ENCODE measurements around the gene SCOC. TPM values are rescaled to one million over a fixed set of nuclear protein-coding genes. Genes with fewer than 3 reads are reported as not detected.

The SCOC gene
- total and polyA plus RNA-seq, 2 of the 4 experiments (the other 2 are of a cell fraction) = 12.9 to 33.2 TPM

GRCh38 chr4:140332734-140333133, 40.7 kb upstream of the SCOC start:
- dilution Hi-C loops (cut with HindIII; ENCODE audit: low sequenced_read_pairs, unreplicated experiment) = no loop called here
- no peak overlapping the region for H3K18ac ChIP-seq (ENCODE audit: low read depth, low read length)
- DNase-seq (peak; percentile 25), ATAC-seq (ENCODE audit: low read depth) (peak; percentile 68)
- ChIA-PET CTCF (no interaction called here), POLR2A (ENCODE audit: unreplicated experiment) (no interaction called here)
- no peak overlapping the region for H2BK5ac ChIP-seq (ENCODE audit: low read depth, low read length, poor library complexity, severe bottlenecking)
- no peak overlapping the region for H2AK5ac ChIP-seq (ENCODE audit: low read depth, low read length)
- peak overlapping the region; percentile 28; the same call in 1 of the 3 replicates for H2BK15ac ChIP-seq (ENCODE audit: low read depth, low read length)
- peak overlapping the region; percentile 36; the same call in 1 of the 2 replicates for H3K27ac ChIP-seq (ENCODE audit: insufficient read depth, low read length)
- H3K9me1 ChIP-seq (ENCODE audit: insufficient read depth, low read length) = no peaks in the 10 kb centered on the region; the same call in 1 of the 2 replicates
- H3K14ac ChIP-seq (replicated peaks; ENCODE audit: low read depth, low read length) = 0 out of 2 replicates have a peak overlapping the region, but pooled peaks have one; percentile 21
- H4K91ac ChIP-seq (ENCODE audit: insufficient read depth, low read depth, low read length) = peak overlapping the region; percentile 62
- no peaks in the 10 kb centered on the region for H4K20me1 ChIP-seq (ENCODE audit: insufficient read depth, low read length)
- H3K4ac ChIP-seq (ENCODE audit: low read depth, low read length) = peak overlapping the region; percentile 77; the same call in 1 of the 2 replicates
- no peaks in the 10 kb centered on the region for H3K79me1 ChIP-seq (ENCODE audit: low read depth in 1 of 2, low read length in 2 of 2)
- peak overlapping the region; percentile 52 for H4K5ac ChIP-seq (ENCODE audit: low read depth, low read length)
- peak overlapping the region; percentile 59 for H2BK20ac ChIP-seq (ENCODE audit: low read depth, low read length)
- no peaks in the 10 kb centered on the region for H3K36me3 ChIP-seq (ENCODE audit: control insufficient read depth, insufficient read depth, low read length)
- no peaks in the 10 kb centered on the region for H3K9me3 ChIP-seq (ENCODE audit: control insufficient read depth, insufficient read depth, low read length)
- H3K27me3 ChIP-seq (ENCODE audit: control insufficient read depth, insufficient read depth, low read length) = no peaks in the 10 kb centered on the region
- H3K4me2 ChIP-seq (ENCODE audit: low read depth, low read length) = peak overlapping the region; percentile 61
- no peak overlapping the region for H3K4me3 ChIP-seq (ENCODE audit: insufficient read depth, low read depth, low read length)
- 50% methylated on average over 2 of the region's 2 CpGs; no CpG with 5 or more reads in 1 of the 2 experiments for WGBS, 2 experiments (ENCODE audit: extremely low coverage in 2 of 2, insufficient read length in 1 of 2)
- no peak overlapping the region for H3K23ac ChIP-seq (ENCODE audit: low read depth, low read length)
- peak overlapping the region; percentile 18 to 57; a peak in 1 of 4 replicates for H4K8ac ChIP-seq (ENCODE audit: low read depth in 2 of 2, low read length in 2 of 2)
- intact Hi-C loops (cut with micrococcal nuclease) = no loop called here
- no peak overlapping the region for H3K9ac ChIP-seq (ENCODE audit: low read depth, low read length)
- H3K4me1 ChIP-seq (ENCODE audit: control insufficient read depth, insufficient read depth, low read length) = peaks cover 5% of the 10 kb centered on the region
- H2AFZ ChIP-seq (replicated peaks; ENCODE audit: low read length, poor library complexity) = peak overlapping the region; percentile 63
- TF ChIP-seq MAZ (IDR thresholded peaks at IDR 0.05; ENCODE audit: borderline replicate concordance, low read depth, low read length) (no peak), USF2 (IDR thresholded peaks at IDR 0.05; ENCODE audit: low read depth, low read length) (no peak), RCOR1 (IDR thresholded peaks at IDR 0.05; ENCODE audit: insufficient replicate concordance, low read length) (no peak), NFE2L2 (IDR thresholded peaks at IDR 0.05; ENCODE audit: low read depth, low read length) (no peak), MXI1 (IDR thresholded peaks at IDR 0.05; ENCODE audit: borderline replicate concordance, low read depth, low read length) (no peak), SMC3 (IDR thresholded peaks at IDR 0.05; ENCODE audit: low read depth, low read length) (no peak), ELK1 (IDR thresholded peaks at IDR 0.05; ENCODE audit: borderline replicate concordance, low read depth, low read length) (no peak), FOS (IDR thresholded peaks at IDR 0.05; ENCODE audit: low read depth, low read length) (no peak), RFX5 (IDR thresholded peaks at IDR 0.05; ENCODE audit: low read depth, low read length) (no peak), CHD1 (IDR thresholded peaks at IDR 0.05; ENCODE audit: low read depth, low read length) (no peak), CEBPB (IDR thresholded peaks at IDR 0.05; ENCODE audit: low read depth, low read length) (no peak), POLR2A (IDR thresholded peaks at IDR 0.05; ENCODE audit: low read depth, low read length) (no peak), BHLHE40 (IDR thresholded peaks at IDR 0.05; ENCODE audit: low read depth, low read length) (no peak), RAD21 (IDR thresholded peaks at IDR 0.05; ENCODE audit: low read length) (no peak)
- TF ChIP-seq, protein P1, sequence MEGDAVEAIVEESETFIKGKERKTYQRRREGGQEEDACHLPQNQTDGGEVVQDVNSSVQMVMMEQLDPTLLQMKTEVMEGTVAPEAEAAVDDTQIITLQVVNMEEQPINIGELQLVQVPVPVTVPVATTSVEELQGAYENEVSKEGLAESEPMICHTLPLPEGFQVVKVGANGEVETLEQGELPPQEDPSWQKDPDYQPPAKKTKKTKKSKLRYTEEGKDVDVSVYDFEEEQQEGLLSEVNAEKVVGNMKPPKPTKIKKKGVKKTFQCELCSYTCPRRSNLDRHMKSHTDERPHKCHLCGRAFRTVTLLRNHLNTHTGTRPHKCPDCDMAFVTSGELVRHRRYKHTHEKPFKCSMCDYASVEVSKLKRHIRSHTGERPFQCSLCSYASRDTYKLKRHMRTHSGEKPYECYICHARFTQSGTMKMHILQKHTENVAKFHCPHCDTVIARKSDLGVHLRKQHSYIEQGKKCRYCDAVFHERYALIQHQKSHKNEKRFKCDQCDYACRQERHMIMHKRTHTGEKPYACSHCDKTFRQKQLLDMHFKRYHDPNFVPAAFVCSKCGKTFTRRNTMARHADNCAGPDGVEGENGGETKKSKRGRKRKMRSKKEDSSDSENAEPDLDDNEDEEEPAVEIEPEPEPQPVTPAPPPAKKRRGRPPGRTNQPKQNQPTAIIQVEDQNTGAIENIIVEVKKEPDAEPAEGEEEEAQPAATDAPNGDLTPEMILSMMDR (conservative IDR thresholded peaks at IDR 0.05; ENCODE audit: low read depth, low read length) = no peak
- in situ Hi-C loops (cut with MboI; ENCODE audit: low sequenced_read_pairs) = no loop called here
- H2BK120ac ChIP-seq (ENCODE audit: low read depth, low read length) = peak overlapping the region; percentile 69
- H3K56ac ChIP-seq (ENCODE audit: extremely low read depth, insufficient read depth, low read length) = peak overlapping the region; percentile 36; the same call in 1 of the 2 replicates
- BruUV-seq (replicated peaks) = no TSS peak
- no peak overlapping the region for H2AK9ac ChIP-seq (replicated peaks; ENCODE audit: low read depth, low read length, poor library complexity)
